Esophagus muscularis mucosa (tissue), 4 donors: ENCODE results near the gene AMOTL1. TPM values are rescaled to one million over a fixed set of nuclear protein-coding genes. Genes with fewer than 3 reads are reported as not detected.

Source experiments
- DNase-seq: peaks from one replicate; pipeline ENCODE4 v3.0.0-alpha.2; 2017; ENCODE audit errors: extremely low spot score
- H3K27ac ChIP-seq, 4 donors: fragments of 200-600 bp; sonication (generic); replicated peaks in 1 of 4; 1 replicate in 3 of 4; 2 replicates in 1 of 4; pipeline ENCODE4 v1.5.1; 2016 to 2019; ENCODE audit warnings: mild to moderate bottlenecking in 1 of 4
- H3K27me3 ChIP-seq, 4 donors: fragments of 200-600 bp; sonication (generic); one replicate each; pipeline versions ENCODE4 v1.5.1 to v1.6.0; 2016 to 2019
- H3K36me3 ChIP-seq, 4 donors: fragments of 200-600 bp; sonication (generic); one replicate each; pipeline ENCODE4 v1.5.1; 2016 to 2019
- H3K4me1 ChIP-seq, 4 donors: fragments of 200-600 bp; sonication (generic); one replicate each; pipeline ENCODE4 v1.5.1; 2016 to 2019
- H3K4me3 ChIP-seq, 4 donors: fragments of 200-600 bp; sonication (generic); 1 replicate in 2 of 4; 2 replicates in 2 of 4; pipeline ENCODE4 v1.5.1; 2016 to 2019; ENCODE audit warnings: mild to moderate bottlenecking in 4 of 4, moderate library complexity in 1 of 4
- H3K9me3 ChIP-seq, 4 donors: fragments of 200-600 bp; sonication (generic); 1 replicate in 3 of 4; 2 replicates in 1 of 4; pipeline ENCODE4 v1.5.1; 2016 to 2019
- EP300 ChIP-seq: sonication (generic); formaldehyde crosslinking; IDR thresholded peaks from one replicate; pipeline ENCODE4 v1.6.1; 2017; ENCODE audit warnings: antibody characterized with exemption
- POLR2A ChIP-seq: fragments of 450-650 bp; IDR thresholded peaks from one replicate; pipeline ENCODE4 v1.6.1; 2017; ENCODE audit warnings: antibody characterized with exemption, moderate library complexity, mild to moderate bottlenecking, low read depth
- POLR2AphosphoS5 ChIP-seq, 2 donors: sonication (generic); formaldehyde crosslinking; IDR thresholded peaks; one replicate each; pipeline ENCODE4 v1.6.1; 2017; ENCODE audit warnings: antibody characterized with exemption in 2 of 2
- WGBS: methylation state at CpG from one replicate; pipeline ENCODE4 v1.1.5; 2018; 5-methylcytosine and 5-hydroxymethylcytosine counted together
- intact Hi-C: fragments of 100-400 bp; cut with DNase I; formaldehyde crosslinking; loops from one replicate; pipeline ENCODE4 v1.15.1; 2023
- total RNA-seq, 4 donors: library from RNA; depleted of rRNA; stranded (reverse); fragments of >200 nt; gene quantifications; one replicate each; pipeline versions ENCODE4 v1.1.0 to v1.2.1, GENCODE V29; 2016
- TF ChIP-seq, protein P1 (sequence below), 3 experiments: fragments of 200-600 bp in 2 of 3; fragments of 450-650 bp in 1 of 3; sonication (generic) in 2 of 3; IDR thresholded peaks; one replicate each; pipeline ENCODE4 v1.5.1; 2017 to 2019; ENCODE audit warnings: antibody characterized with exemption in 3 of 3, mild to moderate bottlenecking in 2 of 3, moderate library complexity in 1 of 3

Gene AMOTL1
- total RNA-seq, 4 donors from 2014 or later, result 172 to 259 (median 182) TPM

DNA sequence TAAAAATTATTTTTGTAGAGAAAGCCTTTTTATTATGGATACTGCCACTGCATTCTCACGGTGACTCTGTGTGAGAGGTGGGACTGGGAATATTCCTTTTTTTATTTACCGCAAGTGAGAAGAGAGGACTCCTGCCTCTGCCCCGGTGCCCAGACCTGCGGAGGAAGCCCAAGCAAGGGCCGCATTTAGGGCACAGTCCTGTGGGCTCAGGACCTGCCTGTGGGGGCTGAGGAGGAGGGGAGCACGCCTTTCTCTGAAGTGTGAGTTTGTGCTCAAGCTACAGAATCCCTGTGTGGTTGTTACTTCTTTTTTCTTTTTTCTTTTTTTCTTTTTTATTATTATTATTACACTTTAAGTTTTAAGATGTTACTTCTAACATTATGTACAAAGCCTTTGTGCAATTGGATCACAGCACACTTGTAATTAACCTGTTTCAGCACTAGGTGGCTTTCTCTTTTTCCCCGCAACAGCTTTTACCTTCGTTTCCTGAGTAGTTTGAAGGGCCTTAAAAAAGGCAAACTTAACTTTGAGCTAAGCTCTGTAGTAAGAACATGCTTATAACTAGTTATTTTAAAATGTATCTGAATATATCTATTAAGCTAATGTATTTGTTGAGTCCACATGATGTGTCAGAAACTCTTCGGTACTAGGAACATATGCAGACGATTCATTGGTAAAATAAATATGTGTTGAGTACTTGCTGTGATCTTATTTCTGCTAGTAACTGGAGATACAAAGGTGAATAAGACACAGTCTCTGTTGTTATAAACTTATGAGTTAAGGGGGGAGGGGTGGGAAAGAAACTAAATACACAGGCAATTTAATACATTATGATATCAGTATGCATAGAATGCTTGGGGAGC is 18.3 kb downstream of the AMOTL1 start:
- H3K27me3 ChIP-seq, result no peaks in the 10 kb centered on the region
- peak overlapping the region in 3 of 4 donors; percentile 20 to 50 (median 39) for H3K27ac ChIP-seq
- no peak overlapping the region for H3K4me3 ChIP-seq
- no peaks in the 10 kb centered on the region for H3K36me3 ChIP-seq
- intact Hi-C loops, result no loop called here
- H3K9me3 ChIP-seq, result no peaks in the 10 kb centered on the region
- DNase-seq, result peak; percentile 24
- WGBS, result 45% methylated on average over 10 of the region's 10 CpGs
- H3K4me1 ChIP-seq, result peaks cover 38 to 100% (median 97%) of the 10 kb centered on the region in 4 donors
- TF ChIP-seq, protein P1, sequence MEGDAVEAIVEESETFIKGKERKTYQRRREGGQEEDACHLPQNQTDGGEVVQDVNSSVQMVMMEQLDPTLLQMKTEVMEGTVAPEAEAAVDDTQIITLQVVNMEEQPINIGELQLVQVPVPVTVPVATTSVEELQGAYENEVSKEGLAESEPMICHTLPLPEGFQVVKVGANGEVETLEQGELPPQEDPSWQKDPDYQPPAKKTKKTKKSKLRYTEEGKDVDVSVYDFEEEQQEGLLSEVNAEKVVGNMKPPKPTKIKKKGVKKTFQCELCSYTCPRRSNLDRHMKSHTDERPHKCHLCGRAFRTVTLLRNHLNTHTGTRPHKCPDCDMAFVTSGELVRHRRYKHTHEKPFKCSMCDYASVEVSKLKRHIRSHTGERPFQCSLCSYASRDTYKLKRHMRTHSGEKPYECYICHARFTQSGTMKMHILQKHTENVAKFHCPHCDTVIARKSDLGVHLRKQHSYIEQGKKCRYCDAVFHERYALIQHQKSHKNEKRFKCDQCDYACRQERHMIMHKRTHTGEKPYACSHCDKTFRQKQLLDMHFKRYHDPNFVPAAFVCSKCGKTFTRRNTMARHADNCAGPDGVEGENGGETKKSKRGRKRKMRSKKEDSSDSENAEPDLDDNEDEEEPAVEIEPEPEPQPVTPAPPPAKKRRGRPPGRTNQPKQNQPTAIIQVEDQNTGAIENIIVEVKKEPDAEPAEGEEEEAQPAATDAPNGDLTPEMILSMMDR (IDR thresholded peaks at IDR 0.05), result peak; percentile 59 to 74 (median 67)
- TF ChIP-seq POLR2AphosphoS5 (IDR thresholded peaks at IDR 0.05) (no peak), POLR2A (no peak)

DNA sequence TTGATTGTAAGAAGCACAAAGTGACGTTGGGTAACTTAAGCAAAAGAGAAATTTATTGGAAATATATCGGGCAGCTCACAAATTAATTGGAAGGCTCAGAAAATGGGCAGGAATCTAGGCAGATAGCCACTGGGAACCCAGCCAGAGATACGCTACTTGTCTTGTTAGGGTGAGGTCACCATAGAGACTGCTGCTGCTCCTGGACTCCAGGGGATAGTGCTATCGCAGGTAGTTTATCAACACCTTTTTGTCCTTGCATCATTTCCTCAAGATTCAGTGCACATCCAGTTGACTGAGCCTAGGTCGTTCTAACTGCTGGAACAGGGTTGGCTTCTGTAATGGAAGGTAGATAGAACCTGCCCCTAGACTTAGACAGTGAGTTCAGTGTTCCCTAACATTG is 19.6 kb downstream of the AMOTL1 start:
- TF ChIP-seq, protein P1 (IDR thresholded peaks at IDR 0.05), result no peak
- TF ChIP-seq POLR2AphosphoS5 (IDR thresholded peaks at IDR 0.05) (no peak), EP300 (no peak), POLR2A (no peak)
- Histone ChIP-seq H3K4me3 (peak overlapping the region in 2 of 4 donors; percentile 3 to 9), H3K4me1 (peaks cover 44 to 96% (median 94%) of the 10 kb centered on the region in 4 donors), H3K27me3 (no peaks in the 10 kb centered on the region), H3K27ac (peak overlapping the region in 3 of 4 donors; percentile 59 to 67 (median 62)), H3K9me3 (no peaks in the 10 kb centered on the region), H3K36me3 (no peaks in the 10 kb centered on the region)
- intact Hi-C loops, result no loop called here
- DNase-seq, result no peak
- WGBS, result 56% methylated on average over 5 of the region's 5 CpGs

DNA sequence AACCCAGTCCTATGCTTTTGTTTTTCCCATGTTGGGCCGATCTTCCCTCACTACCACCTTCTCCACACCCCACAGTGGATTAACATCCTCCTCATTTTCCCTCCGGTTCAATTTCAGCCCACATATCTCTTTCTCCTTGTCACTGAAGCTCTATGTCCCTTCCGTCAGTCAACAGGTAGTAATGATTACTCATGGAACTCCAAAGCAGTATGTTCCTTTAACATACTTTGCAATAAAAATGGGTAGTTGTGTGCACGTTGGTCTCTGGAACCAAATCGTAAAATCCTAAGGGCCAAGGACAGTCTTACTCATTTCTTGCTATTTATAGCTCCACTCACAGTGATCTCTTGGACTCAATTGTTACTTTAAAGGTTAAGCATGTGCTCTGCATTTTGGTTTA is 20.2 kb downstream of the AMOTL1 start:
- no peak for DNase-seq
- Histone ChIP-seq H3K9me3 (no peaks in the 10 kb centered on the region), H3K36me3 (no peaks in the 10 kb centered on the region), H3K27ac (peak overlapping the region; percentile 53 to 67 (median 60)), H3K27me3 (no peaks in the 10 kb centered on the region), H3K4me3 (peak overlapping the region in 1 of 4 donors; percentile 9), H3K4me1 (peaks cover 49 to 96% (median 94%) of the 10 kb centered on the region in 4 donors)
- 39% methylated on average over 5 of the region's 5 CpGs for WGBS
- no peak for TF ChIP-seq EP300
- intact Hi-C loops, result no loop called here

DNA sequence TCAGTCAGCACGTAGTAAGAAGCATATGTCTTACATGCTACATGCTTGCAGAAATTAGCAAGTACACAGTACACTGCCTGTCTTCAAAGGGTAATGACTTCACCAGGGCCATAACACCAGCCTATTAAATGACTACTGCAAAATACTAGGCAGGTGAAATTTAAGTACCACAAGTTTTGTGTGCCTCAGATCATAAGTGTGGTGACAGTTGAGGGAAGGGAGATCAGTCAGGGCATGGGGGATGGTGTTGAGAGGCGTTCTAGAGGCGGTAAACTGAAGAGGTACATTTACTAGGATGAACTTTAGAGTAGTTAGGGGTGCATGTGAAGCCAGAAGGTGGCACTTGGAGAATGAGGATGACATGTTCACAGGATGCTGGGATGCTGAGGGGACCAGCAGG is 22.0 kb downstream of the AMOTL1 start:
- Histone ChIP-seq H3K27me3 (no peaks in the 10 kb centered on the region), H3K4me3 (no peak overlapping the region), H3K4me1 (peaks cover 60 to 96% (median 94%) of the 10 kb centered on the region in 4 donors), H3K9me3 (no peaks in the 10 kb centered on the region), H3K36me3 (no peaks in the 10 kb centered on the region), H3K27ac (peak overlapping the region; percentile 53 to 67 (median 60))
- intact Hi-C loops, result loop anchor here (5.0 kb wide), 1 partner anchor 87 kb away; no protein-coding TSS in a partner anchor
- 82% methylated on average over 3 of the region's 3 CpGs for WGBS
- DNase-seq, result no peak
- no peak for TF ChIP-seq EP300
- TF ChIP-seq, protein P1 (IDR thresholded peaks at IDR 0.05), result no peak

DNA sequence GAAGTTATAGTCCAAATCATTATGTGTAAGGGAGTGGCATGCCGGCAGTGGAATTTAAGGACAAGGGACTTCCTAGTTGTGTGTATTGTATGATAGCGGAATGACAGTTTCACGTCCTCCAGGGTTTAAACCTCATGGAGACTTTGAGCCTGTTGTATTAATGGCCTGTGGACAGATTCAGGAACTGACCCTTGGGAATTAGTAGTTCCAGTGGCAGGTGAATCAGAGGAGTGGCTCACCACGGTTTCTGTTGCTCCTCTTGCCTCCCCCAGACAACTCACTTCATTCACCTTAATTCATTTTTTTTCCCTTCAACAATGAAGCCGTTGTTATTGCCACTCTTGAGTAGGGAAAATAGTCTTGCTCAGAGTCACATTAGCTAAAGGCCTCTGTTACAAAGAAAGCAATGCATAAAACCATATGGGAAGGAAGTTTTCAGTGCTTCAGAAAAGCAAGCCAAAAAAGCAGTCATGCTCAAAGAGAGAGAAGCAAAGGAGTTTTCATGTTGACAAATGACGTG is 22.6 kb downstream of the AMOTL1 start:
- TF ChIP-seq EP300, result no peak
- no peak for TF ChIP-seq POLR2A
- TF ChIP-seq POLR2AphosphoS5 (IDR thresholded peaks at IDR 0.05), result no peak
- TF ChIP-seq, protein P1 (IDR thresholded peaks at IDR 0.05), result no peak
- intact Hi-C loops, result loop anchor here (5.0 kb wide), 1 partner anchor 87 kb away; no protein-coding TSS in a partner anchor
- no peaks in the 10 kb centered on the region for H3K36me3 ChIP-seq
- peaks cover 56 to 96% (median 94%) of the 10 kb centered on the region in 4 donors for H3K4me1 ChIP-seq
- no peaks in the 10 kb centered on the region for H3K9me3 ChIP-seq
- H3K27ac ChIP-seq, result peak overlapping the region in 3 of 4 donors; percentile 42 to 67 (median 62)
- WGBS, result 54% methylated on average over 6 of the region's 6 CpGs
- H3K4me3 ChIP-seq, result no peak overlapping the region
- no peaks in the 10 kb centered on the region for H3K27me3 ChIP-seq
- no peak for DNase-seq
